Right lobe of liver (tissue), 4 donors: ENCODE results near the gene ZBTB48.

Experiments used
- CTCF ChIP-seq, 4 donors: fragments of 200-600 bp in 3 of 4; fragments of 450-650 bp in 1 of 4; IDR thresholded peaks; one replicate each; pipeline versions ENCODE4 v1.5.1 to v1.8.0; 2016 to 2022; ENCODE audit warnings: antibody characterized with exemption in 4 of 4, mild to moderate bottlenecking in 2 of 4
- POLR2A ChIP-seq: fragments of 450-650 bp; IDR thresholded peaks from one replicate; pipeline ENCODE4 v1.6.1; 2017; ENCODE audit warnings: antibody characterized with exemption, mild to moderate bottlenecking
- donor health status: DM: no; HTN: no; CAD: no.
- donor health status: DM: no; HTN: no; CAD: no.
- donor health status: DM: no; HTN: yes; CAD: no.

GRCh38 chr1:6547301-6547700, 32.5 kb upstream of the ZBTB48 start:
- TF ChIP-seq CTCF (IDR thresholded peaks at IDR 0.05), result no peak
- TF ChIP-seq POLR2A, result no peak
